HG02571 (cell line): ENCODE results near the gene STRADA.
A peak's percentile ranks its signal among the peaks of the same experiment; 100 is the strongest.
"Not testable (repeated sequence)": the region's sequence is repeated elsewhere in the genome, so short reads cannot be mapped to it uniquely, and the experiment has no call there.

Experiments used
- ATAC-seq: cut with Tn5 transposase; IDR thresholded peaks from one replicate; pipeline ENCODE4 v1.9.1; 2021; ENCODE audit warnings: mild to moderate bottlenecking, moderate library complexity; ENCODE audit not compliant: unreplicated experiment

STRADA gene

DNA sequence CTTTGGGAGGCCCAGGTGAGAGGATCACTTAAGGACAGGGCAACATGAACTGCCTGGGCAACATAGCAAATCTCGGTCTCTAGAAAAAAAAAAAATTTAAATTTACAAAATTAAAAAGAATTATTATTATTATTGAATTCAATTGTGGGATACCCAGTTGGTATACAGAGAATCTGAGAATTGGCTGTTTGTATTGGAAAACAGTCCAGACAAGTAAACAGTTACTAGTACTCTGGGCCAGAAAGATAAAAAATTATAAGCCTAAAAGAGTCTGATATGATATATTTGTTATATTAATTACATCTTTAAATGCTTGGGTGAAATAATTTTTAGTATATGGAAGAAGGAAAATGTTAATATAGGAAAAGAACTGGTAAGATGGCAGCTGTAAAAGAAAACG lies 16.8 kb upstream of the STRADA start:
- no peak for ATAC-seq

DNA sequence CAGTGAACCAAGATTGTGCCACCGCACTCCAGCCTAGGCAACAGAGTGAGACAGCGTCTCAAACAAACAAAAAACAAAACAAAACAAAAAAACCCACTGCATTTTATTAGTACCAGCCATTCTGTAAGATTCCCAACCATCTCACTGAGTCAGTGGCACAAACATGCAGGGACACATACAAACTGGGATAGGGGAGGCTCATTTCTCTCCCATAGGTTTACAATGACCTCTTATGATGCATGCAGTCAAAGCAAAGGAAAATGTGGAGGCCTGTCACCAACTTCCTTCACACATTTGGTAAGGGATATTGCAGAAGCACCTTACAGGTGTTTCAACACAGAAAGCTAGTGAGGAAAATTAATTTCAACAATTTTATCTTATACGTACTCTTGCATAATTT lies 12.4 kb upstream of the STRADA start:
- ATAC-seq = no peak

GRCh38 chr17:63753215-63753614 lies 11.6 kb upstream of the STRADA start:
- ATAC-seq = no peak

GRCh38 chr17:63752707-63753106 lies 11.1 kb upstream of the STRADA start:
- no peak for ATAC-seq

GRCh38 chr17:63751806-63752205 lies 10.2 kb upstream of the STRADA start:
- no peak for ATAC-seq

DNA sequence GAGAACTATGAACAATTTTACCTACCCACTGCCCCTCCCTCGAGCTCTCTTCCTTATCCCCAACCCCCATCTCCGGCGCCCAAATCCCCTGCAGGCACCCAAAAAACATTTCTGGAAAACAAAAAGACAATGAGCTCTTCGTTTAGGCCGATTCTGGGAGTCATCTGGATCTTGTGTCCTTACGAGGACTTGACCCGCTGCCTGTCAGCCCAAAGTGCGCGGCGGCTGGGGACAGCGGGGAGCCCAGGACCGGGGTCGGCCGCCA lies 524 bp downstream of the STRADA start:
- peak; percentile 2 for ATAC-seq

DNA sequence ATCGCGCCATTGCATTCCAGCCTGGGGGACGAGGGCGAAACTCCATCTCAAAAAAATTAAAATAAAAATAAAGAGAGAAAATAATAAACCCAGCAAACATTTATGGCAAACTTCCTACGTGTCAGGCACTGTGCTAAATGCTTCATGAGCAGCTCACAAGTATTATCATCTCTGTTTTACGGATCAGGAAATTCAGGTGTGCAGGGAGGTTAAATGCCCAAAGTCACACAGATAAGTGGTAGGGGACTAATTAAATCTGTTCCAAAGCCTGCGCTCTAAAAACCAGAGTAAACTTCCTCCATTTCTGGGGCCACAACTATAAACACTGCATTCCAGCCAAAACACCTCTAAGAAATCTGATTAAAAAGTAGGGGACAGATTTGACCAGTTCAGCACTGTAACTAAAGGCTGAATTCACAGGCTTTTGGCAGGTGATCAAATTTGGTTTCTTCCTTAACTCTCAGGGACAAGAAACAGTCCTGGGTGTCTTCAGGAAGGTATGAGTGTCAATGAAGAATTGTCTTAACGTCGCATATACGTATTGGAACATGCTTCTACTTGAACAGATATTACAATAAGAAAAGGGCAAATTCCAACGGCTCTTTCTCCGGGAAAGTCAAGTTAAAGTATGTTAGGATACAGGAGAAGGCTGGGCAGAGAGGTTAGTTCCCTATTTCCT lies 996 bp downstream of the STRADA start:
- ATAC-seq = no peak

- ATAC-seq = no peak
Observed at GRCh38 chr17:63735691-63736090, 5.9 kb downstream of the STRADA start.

DNA sequence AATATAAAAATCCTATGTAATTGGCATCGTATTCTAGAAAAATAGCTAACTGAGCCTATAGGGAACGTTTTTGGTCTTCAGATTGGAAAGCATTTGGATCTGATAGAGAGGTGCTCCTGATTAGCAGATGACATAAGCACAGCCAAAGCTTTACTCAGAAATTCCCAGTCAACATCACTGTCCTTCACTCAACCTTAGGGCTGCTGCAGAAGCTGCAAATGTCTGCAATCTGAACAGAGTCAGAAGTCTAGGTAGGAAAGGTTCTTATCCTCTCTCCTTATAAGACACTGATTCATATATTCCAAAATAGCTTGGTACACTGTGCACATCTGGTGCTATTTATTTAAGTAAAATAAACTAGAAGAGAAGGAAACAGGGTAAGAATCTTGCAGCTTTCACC lies 19.2 kb downstream of the STRADA start:
- no peak for ATAC-seq

GRCh38 chr17:63720194-63720593 lies 21.4 kb downstream of the STRADA start:
- not testable (repeated sequence) for ATAC-seq

DNA sequence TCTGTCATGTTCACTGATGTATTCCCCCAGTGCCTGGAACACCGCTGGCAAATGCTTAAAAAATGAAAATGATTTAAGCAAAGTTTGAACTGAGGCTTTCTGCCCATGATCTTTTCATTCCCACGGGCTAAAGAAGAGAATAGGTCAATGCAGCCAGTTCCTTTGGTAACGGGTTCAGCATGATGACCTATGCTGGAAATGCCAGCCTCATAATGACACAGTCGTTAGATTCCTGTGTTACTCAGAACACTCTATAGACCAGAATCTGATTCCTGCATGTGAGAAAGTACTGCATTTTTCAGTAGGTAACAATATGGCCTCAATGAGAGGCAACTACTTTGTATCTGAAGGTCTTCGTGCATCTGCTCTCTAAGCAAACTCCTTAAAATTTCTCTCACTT lies 22.6 kb downstream of the STRADA start:
- no peak for ATAC-seq

- ATAC-seq = no peak
Observed at GRCh38 chr17:63716426-63716825, 25.2 kb downstream of the STRADA start.

DNA sequence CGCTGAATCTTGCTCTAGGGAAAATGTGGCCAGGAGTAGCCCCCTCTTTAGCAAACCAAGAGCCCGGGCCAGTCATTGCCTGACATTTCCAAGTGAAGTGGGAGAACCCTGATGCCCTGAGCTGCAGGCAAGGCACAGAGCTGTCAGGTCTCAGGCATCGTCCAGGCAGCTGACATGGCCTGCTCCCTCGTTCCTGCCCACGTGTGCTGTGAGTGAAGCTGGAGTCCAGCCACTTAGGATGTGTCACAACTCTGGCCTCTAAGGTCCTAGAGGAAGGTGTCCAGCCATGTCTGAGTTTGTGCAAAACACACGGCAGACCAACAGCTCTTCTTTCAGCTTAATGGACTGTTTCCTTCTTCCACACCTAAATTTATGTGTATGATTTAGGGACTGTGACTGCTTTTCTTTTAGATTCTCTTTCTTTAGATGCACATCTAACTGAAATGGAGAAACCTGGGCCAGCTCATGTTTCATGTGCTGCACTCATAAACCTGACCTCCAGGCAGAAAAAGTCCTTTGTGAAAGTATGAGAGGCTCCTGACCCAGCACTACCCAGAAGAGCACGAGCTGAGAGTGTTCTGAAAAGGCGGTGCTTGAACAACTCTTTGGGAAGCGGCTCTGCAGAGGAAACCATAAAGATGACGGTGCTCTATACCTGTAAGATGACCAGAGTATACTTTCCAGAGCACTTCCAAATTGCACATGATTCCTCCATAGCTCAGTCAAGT lies 26.9 kb downstream of the STRADA start:
- ATAC-seq = no peak

DNA sequence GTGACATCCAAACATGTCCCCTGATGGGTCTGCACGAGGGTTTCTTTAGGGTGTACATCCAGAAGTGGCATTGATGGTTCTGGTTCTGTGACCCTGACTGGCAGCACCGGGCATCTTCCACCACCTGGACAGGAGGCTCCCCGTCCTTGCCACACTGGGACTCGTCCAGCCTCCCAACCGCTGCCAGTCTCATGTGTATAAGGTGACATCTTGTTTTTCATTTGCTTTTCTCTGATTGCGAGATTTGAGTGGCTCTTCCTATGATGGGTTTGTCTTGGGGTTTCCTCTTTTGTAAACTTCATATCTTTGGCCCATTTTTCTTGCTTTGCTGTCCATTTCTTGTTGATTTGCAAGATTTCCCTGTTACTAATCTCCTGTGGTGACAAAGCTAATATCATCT lies 32.5 kb downstream of the STRADA start:
- no peak for ATAC-seq

DNA sequence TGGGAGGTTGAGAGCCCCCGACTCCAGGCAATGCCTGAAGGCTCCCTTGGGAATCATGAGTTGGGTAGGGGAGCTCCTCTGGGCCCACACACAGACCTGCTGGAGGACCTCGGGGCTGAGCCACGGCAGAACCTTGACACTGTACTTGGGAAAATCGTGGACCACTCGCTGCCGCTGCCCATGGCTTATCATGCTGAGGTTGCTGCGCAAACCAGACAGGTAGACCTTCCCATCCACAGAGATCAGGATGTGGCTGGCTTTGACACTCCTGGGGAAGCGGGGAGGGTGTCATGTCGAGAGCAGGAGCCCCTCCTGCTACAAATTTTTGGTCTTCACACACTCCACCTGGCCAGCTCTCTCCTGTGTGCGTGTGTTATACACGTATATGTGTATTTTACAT lies 34.4 kb downstream of the STRADA start:
- no peak for ATAC-seq

GRCh38 chr17:63706336-63707082 lies 35.1 kb downstream of the STRADA start:
- no peak for ATAC-seq

DNA sequence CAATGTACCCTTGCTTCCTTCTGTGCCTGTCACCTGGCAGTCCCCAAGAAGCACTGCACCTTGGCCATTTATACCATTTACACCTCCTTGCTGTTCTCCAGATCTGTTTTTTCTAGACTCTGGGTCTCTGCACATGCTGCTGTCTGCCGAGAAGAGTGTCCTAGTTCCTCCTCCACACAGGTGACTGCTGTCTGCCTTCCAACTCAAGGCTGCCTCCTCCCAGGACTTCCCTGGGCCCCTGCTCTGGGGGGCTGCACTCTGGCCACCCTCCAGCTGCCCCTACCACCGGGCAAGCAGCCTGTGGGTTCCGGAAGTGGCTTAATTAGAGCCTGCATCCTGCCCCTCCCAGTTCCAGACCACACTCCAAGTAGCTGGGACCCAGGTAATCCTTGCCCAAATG lies 35.9 kb downstream of the STRADA start:
- ATAC-seq = no peak

- ATAC-seq = no peak
Observed at GRCh38 chr17:63704836-63705235, 36.8 kb downstream of the STRADA start.

GRCh38 chr17:63704259-63704576 lies 37.4 kb downstream of the STRADA start:
- no peak for ATAC-seq

DNA sequence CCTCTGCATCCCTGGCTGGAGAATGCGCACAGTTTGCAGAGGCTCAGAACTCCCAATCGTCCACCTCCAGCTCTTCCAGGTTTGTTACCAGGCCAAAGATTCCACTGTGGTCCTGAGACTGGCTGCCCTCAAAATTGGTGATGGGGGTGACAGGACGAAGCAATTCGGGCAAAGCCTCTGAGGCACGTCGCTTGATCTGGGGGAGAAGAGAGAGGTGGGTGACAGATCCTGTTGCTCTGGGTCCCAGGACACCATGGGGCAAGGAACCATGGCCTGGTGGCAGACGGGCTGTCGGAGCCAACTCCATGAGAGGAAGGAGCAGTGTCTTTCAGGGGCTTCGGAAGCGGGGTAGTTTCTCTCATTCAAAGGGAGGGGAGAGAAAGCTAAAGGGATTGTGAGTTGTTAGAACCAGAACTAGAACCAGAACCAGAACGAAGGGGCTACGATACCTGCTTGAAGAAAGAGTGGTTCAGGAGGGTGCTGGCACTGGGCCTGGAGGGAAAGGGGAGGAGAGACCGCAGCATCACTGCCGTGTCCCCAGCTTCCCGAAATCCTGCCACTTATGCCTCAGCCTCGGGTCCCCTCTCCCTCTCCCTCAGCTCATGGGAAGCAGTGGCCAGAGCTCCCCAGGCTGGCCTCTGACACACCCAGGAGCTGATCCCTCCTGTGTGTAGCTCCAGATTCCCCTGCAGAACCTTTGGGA lies 37.9 kb downstream of the STRADA start:
- no peak for ATAC-seq

- ATAC-seq = no peak
Observed at GRCh38 chr17:63703029-63703428, 38.6 kb downstream of the STRADA start.

GRCh38 chr17:63702721-63703015 lies 38.9 kb downstream of the STRADA start:
- ATAC-seq = no peak
